Endothelial cell of umbilical vein (primary cell): ENCODE results near the gene CHMP4B. TPM values are rescaled to one million over a fixed set of nuclear protein-coding genes. Genes with fewer than 3 reads are reported as not detected.

Experiments used
- BruUV-seq: library from RNA; stranded (reverse); fragments of 400-500 nt; replicated peaks from 2 replicates; lab custom pipeline; 2021; lab: Mats Ljungman, UMichigan
- CTCF ChIA-PET: fragments of 300-600, 350-600 bp; sonication (Branson Sonifier 250); formaldehyde crosslinking; loops from one replicate; lab custom pipeline; 2021; ENCODE audit warnings: antibody characterized with exemption, inconsistent platforms; lab: Charles Lee
- POLR2A ChIA-PET: fragments of 300-600, 350-600 bp; sonication (Branson Sonifier 250); formaldehyde crosslinking; loops from one replicate; lab custom pipeline; 2021; ENCODE audit warnings: antibody characterized with exemption, inconsistent platforms; lab: Charles Lee
- DNase-seq: peaks from one replicate; pipeline ENCODE4 v3.0.0-alpha.2; 2011; ENCODE audit warnings: low read depth, low spot score
- FAIRE-seq: peaks from 2 replicates; lab custom pipeline; 2011; peaks lifted over from hg19 to GRCh38; lab: Jason Lieb, UNC
- H2AFZ ChIP-seq: 2 replicates; pipeline ENCODE4 v1.6.0; 2012; ENCODE audit warnings: low read depth, low read length, control low read depth, inconsistent platforms
- H3K27ac ChIP-seq: 2 replicates; pipeline ENCODE4 v1.5.1; 2011; ENCODE audit warnings: low read depth, mild to moderate bottlenecking, control low read depth, low read length, moderate library complexity; ENCODE audit not compliant: insufficient read depth
- H3K27me3 ChIP-seq, 2 experiments: 2 replicates each; pipeline versions ENCODE4 v1.6.0 to v1.6.1; 2011; ENCODE audit warnings: low read length in 2 of 2, mixed read lengths in 1 of 2; ENCODE audit not compliant: control insufficient read depth in 2 of 2, insufficient read depth in 2 of 2
- H3K36me3 ChIP-seq, 2 experiments: 2 replicates in 1 of 2; 3 replicates in 1 of 2; pipeline ENCODE4 v1.5.1; 2011; ENCODE audit warnings: low read length in 2 of 2, mild to moderate bottlenecking in 1 of 2, moderate library complexity in 1 of 2; ENCODE audit not compliant: control insufficient read depth in 2 of 2, insufficient read depth in 2 of 2; ENCODE audit errors: extremely low read depth in 1 of 2
- H3K4me1 ChIP-seq: 3 replicates; pipeline ENCODE4 v1.5.1; 2011; ENCODE audit warnings: mild to moderate bottlenecking, low read length; ENCODE audit not compliant: control insufficient read depth, insufficient read depth; ENCODE audit errors: extremely low read depth
- H3K4me2 ChIP-seq: 2 replicates; pipeline ENCODE4 v1.6.1; 2011; ENCODE audit warnings: low read length, control low read depth, mixed read lengths; ENCODE audit not compliant: insufficient read depth
- H3K4me3 ChIP-seq, 3 experiments: fragments of 200-600 bp in 1 of 3; sonication (generic), shearing (Covaris generic) in 1 of 3; replicated peaks in 1 of 3; 2 replicates each; pipeline ENCODE4 v1.5.1; 2011 to 2016; ENCODE audit warnings: control low read depth in 3 of 3, low read length in 3 of 3, mild to moderate bottlenecking in 2 of 3, inconsistent platforms in 1 of 3, low read depth in 1 of 3, moderate library complexity in 1 of 3; ENCODE audit not compliant: insufficient read depth in 1 of 3
- H3K79me2 ChIP-seq: 2 replicates; pipeline ENCODE4 v1.6.0; 2012; ENCODE audit warnings: low read length, inconsistent platforms; ENCODE audit not compliant: control insufficient read depth, insufficient read depth
- H3K9ac ChIP-seq: replicated peaks from 2 replicates; pipeline ENCODE3; 2011; ENCODE audit warnings: low read length, control low read depth; ENCODE audit not compliant: insufficient read depth; ENCODE audit errors: extremely low read depth
- H3K9me1 ChIP-seq: replicated peaks from 3 replicates; pipeline ENCODE4 v1.6.0; 2011; ENCODE audit warnings: mild to moderate bottlenecking, low read length; ENCODE audit not compliant: control insufficient read depth, insufficient read depth; ENCODE audit errors: extremely low read depth
- H3K9me3 ChIP-seq: replicated peaks from 2 replicates; pipeline ENCODE4 v1.5.1; 2012; ENCODE audit warnings: low read length, inconsistent platforms; ENCODE audit not compliant: control insufficient read depth, insufficient read depth
- H4K20me1 ChIP-seq: replicated peaks from 2 replicates; pipeline ENCODE3; 2011; ENCODE audit warnings: mild to moderate bottlenecking, low read length; ENCODE audit not compliant: control insufficient read depth, insufficient read depth; ENCODE audit errors: extremely low read depth
- CTCF ChIP-seq, 2 donors: IDR thresholded peaks; 1 replicate in 1 of 2; 2 replicates in 1 of 2; pipeline ENCODE4 v1.5.1; 2011; ENCODE audit warnings: low read length in 2 of 2, mild to moderate bottlenecking in 2 of 2, moderate library complexity in 2 of 2, control low read depth in 1 of 2, inconsistent platforms in 1 of 2, low read depth in 1 of 2; ENCODE audit not compliant: insufficient read depth in 1 of 2; ENCODE audit errors: extremely low read depth in 1 of 2
- EZH2 ChIP-seq: IDR thresholded peaks from 2 replicates; pipeline ENCODE4 v1.6.1; 2012; ENCODE audit warnings: borderline replicate concordance, low read depth, mild to moderate bottlenecking, moderate library complexity, low read length, inconsistent platforms; ENCODE audit not compliant: severe bottlenecking
- FOS ChIP-seq: IDR thresholded peaks from 2 replicates; pipeline ENCODE4 v1.6.1; 2011; ENCODE audit warnings: mild to moderate bottlenecking, low read length, moderate library complexity, borderline replicate concordance; ENCODE audit not compliant: insufficient read depth
- GATA2 ChIP-seq: IDR thresholded peaks from 2 replicates; pipeline ENCODE4 v1.7.0; 2011; ENCODE audit warnings: low read depth, mild to moderate bottlenecking, moderate library complexity, mixed read lengths, low read length; ENCODE audit not compliant: insufficient read length, insufficient read depth
- JUN ChIP-seq: IDR thresholded peaks from 2 replicates; pipeline ENCODE4 v1.6.1; 2011; ENCODE audit warnings: borderline replicate concordance, low read depth; ENCODE audit not compliant: insufficient read length, insufficient read depth
- MAX ChIP-seq: IDR thresholded peaks from 2 replicates; pipeline ENCODE4 v1.6.1; 2011; ENCODE audit not compliant: insufficient read depth, insufficient read length
- MYC ChIP-seq: IDR thresholded peaks from one replicate; pipeline ENCODE4 v1.6.1; 2011; ENCODE audit warnings: mild to moderate bottlenecking, low read depth, low read length
- POLR2A ChIP-seq: IDR thresholded peaks from 2 replicates; pipeline ENCODE4 v1.6.1; 2012; ENCODE audit warnings: low read depth, mild to moderate bottlenecking, control low read depth, low read length
- POLR2AphosphoS5 ChIP-seq: IDR thresholded peaks from 2 replicates; pipeline ENCODE4 v1.6.1; 2012; ENCODE audit warnings: low read depth, mild to moderate bottlenecking, control low read depth, low read length, moderate library complexity; ENCODE audit not compliant: insufficient read depth
- dilution Hi-C: fragments of 300-500 bp; cut with MboI; formaldehyde crosslinking; loops from one replicate; pipeline ENCODE4 v1.15.0; 2019; ENCODE audit warnings: low sequenced_read_pairs; ENCODE audit not compliant: extremely low pct_ligation_motif_present
- intact Hi-C: fragments of 100-400 bp; cut with micrococcal nuclease; formaldehyde crosslinking; loops from one replicate; pipeline ENCODE4 v1.10.0; 2022
- polyA plus RNA-seq, 4 experiments: library from polyadenylated mRNA; depleted of rRNA in 3 of 4; stranded (reverse) in 3 of 4; unstranded in 1 of 4; fragments of >200 nt; gene quantifications; 2 replicates each; pipeline versions ENCODE4 v1.2.1 to v1.2.3, GENCODE V29; 2011 to 2012; ENCODE audit warnings: missing spikeins in 1 of 4
- total RNA-seq: library from RNA; stranded (reverse); gene quantifications from 2 replicates; pipeline ENCODE4 v1.2.3, GENCODE V29; 2021

The CHMP4B gene
- total and polyA plus RNA-seq, 2 donors (not counting 3 experiments of a cell fraction or from before 2014, with no cell fraction given) = 64.7 to 112 TPM

- peak overlapping the region; percentile 17 for H3K9ac ChIP-seq
- H3K36me3 ChIP-seq = peaks cover 0 to 16% of the 10 kb centered on the region in 2 experiments
- H3K27me3 ChIP-seq = no peaks in the 10 kb centered on the region
- FAIRE-seq = peak; percentile 96
- no peak overlapping the region for H3K4me2 ChIP-seq
- no peaks in the 10 kb centered on the region for H3K9me1 ChIP-seq
- ChIA-PET CTCF (interaction anchor here (1.1 to 6.1 kb wide), 10 partner anchors 13 to 211 kb away, joined by 3 to 158 read pairs (median 4); partner anchors contain the start of gene ZNF341), POLR2A (interaction anchor here (0.5 to 1.2 kb wide), 4 partner anchors 47 to 134 kb away, joined by 4 to 9 read pairs (median 5); partner anchors contain the start of gene RALY)
- H3K9me3 ChIP-seq = no peaks in the 10 kb centered on the region
- TF ChIP-seq EZH2 = no peak
- TF ChIP-seq MYC = no peak
- peak; percentile 83 for TF ChIP-seq GATA2
- TF ChIP-seq POLR2AphosphoS5 = peak; percentile 82
- TF ChIP-seq MAX = no peak
- no peak for TF ChIP-seq FOS
- no peak for TF ChIP-seq POLR2A
- no peak for TF ChIP-seq CTCF (IDR thresholded peaks at IDR 0.05; ENCODE audit: extremely low read depth in 1 of 2, insufficient read depth in 1 of 2, low read depth in 1 of 2, low read length in 2 of 2)
- peak; percentile 6 for TF ChIP-seq JUN
- peak; percentile 81 for DNase-seq
- H3K27ac ChIP-seq = peak overlapping the region; percentile 65
- H3K4me3 ChIP-seq = no peak overlapping the region
- no peaks in the 10 kb centered on the region for H3K79me2 ChIP-seq
- intact Hi-C loops = loop anchor here (1.0 to 5.0 kb wide), 4 partner anchors 47 to 133 kb away; partner anchors contain the start of genes RALY and ZNF341
- dilution Hi-C loops = no loop called here
- H3K4me1 ChIP-seq = peaks cover 29% of the 10 kb centered on the region
- no TSS peak for BruUV-seq
- H2AFZ ChIP-seq = no peak overlapping the region
- H4K20me1 ChIP-seq = no peaks in the 10 kb centered on the region
Measured at GRCh38 chr20:33859157-33859695, 48.1 kb downstream of the CHMP4B start.
